ENCODE measurements around the gene B3GLCT. TPM values are rescaled to one million over a fixed set of nuclear protein-coding genes. Genes with fewer than 3 reads are reported as not detected.

The B3GLCT gene
- 10 to 100 TPM in 1 of 7 donors, 1 to 10 TPM in 6; 5.9 to 10.8 (median 7.9) TPM for total RNA-seq
- 1 to 10 TPM; 4.1 to 8.9 TPM for polyA plus RNA-seq
- long read RNA-seq, donor 1, partial matches to known transcripts = 0 of 1 reads
- long read RNA-seq, donor 1, other reads (novel, unspliced or antisense) = 1 of 1 reads
- long read RNA-seq, donor 2, full-length matches to known transcripts = 4 of 4 reads
- long read RNA-seq, donor 2, partial matches to known transcripts = 0 of 4 reads
- long read RNA-seq, donor 2, other reads (novel, unspliced or antisense) = 0 of 4 reads
- long read RNA-seq, donor 3, full-length matches to known transcripts = 17 of 34 reads
- long read RNA-seq, donor 3, partial matches to known transcripts = 2 of 34 reads
- long read RNA-seq, donor 3, other reads (novel, unspliced or antisense) = 15 of 34 reads

DNA sequence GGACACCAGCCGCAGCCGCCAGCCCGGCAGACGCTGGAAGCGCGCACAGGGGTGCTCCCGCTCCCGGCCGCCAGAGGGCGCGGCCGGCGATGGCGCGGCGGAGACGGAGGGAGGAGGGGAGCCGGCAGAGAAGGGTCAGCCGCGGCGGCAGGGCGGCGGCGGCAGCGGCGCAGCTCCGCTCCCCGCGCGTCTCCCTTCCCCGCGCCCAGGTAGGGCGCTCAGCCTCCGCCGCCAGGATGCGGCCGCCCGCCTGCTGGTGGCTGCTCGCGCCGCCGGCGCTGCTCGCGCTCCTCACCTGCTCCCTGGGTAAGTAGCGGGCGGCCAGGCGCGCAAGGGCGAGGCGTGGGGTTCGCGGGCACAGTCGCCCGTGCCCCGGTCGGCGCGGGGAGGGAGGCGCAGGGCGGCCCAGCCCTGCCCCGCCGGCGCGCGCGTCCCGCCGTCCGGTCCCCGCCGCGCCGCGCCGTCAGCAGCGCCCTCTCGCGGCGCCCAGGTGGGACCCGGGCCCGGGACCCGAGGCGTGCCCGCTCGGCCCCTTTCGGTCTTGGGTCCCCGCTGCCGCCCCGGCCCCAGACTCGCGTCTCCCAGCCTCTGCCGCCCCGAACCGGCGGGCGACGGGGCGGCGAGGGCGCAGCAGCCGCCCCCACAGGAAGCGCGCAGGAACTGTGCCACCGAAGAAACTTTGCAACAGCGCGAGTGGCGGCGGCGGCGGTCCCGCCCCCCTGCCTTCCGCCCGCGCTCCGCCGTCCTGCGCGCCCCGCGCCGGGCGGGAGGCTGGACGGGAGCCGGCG, at the start of gene B3GLCT:
B3GLCT (plus strand) TSS at position 127 of the 788 bp plus-strand sequence; CDS start at position 237, 110 bp downstream.
- peak; percentile 72 to 89 (median 81) for DNase-seq
- Histone ChIP-seq H3K9me3 (no peaks in the 10 kb centered on the region), H3K27ac (peak within 1 kb of the TSS; percentile 90 to 99), H3K27me3 (no peaks in the 10 kb centered on the region), H3K4me3 (peak within 1 kb of the TSS; percentile 84), H3K36me3 (no peaks in the 10 kb centered on the region), H3K4me1 (ENCODE audit: insufficient read depth) (peaks cover 4% of the 10 kb centered on the region)
- no peak for TF ChIP-seq POLR2A (IDR thresholded peaks at IDR 0.05)
- TF ChIP-seq EP300 (IDR thresholded peaks at IDR 0.05) = no peak
- TF ChIP-seq, protein P1, sequence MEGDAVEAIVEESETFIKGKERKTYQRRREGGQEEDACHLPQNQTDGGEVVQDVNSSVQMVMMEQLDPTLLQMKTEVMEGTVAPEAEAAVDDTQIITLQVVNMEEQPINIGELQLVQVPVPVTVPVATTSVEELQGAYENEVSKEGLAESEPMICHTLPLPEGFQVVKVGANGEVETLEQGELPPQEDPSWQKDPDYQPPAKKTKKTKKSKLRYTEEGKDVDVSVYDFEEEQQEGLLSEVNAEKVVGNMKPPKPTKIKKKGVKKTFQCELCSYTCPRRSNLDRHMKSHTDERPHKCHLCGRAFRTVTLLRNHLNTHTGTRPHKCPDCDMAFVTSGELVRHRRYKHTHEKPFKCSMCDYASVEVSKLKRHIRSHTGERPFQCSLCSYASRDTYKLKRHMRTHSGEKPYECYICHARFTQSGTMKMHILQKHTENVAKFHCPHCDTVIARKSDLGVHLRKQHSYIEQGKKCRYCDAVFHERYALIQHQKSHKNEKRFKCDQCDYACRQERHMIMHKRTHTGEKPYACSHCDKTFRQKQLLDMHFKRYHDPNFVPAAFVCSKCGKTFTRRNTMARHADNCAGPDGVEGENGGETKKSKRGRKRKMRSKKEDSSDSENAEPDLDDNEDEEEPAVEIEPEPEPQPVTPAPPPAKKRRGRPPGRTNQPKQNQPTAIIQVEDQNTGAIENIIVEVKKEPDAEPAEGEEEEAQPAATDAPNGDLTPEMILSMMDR (IDR thresholded peaks at IDR 0.05) = peak; percentile 76 to 93 (median 89)
- WGBS, 3 donors = 0% methylated on average over 44 to 123 of the region's 126 CpGs
- intact Hi-C loops (cut with DNase I) = no loop called here

DNA sequence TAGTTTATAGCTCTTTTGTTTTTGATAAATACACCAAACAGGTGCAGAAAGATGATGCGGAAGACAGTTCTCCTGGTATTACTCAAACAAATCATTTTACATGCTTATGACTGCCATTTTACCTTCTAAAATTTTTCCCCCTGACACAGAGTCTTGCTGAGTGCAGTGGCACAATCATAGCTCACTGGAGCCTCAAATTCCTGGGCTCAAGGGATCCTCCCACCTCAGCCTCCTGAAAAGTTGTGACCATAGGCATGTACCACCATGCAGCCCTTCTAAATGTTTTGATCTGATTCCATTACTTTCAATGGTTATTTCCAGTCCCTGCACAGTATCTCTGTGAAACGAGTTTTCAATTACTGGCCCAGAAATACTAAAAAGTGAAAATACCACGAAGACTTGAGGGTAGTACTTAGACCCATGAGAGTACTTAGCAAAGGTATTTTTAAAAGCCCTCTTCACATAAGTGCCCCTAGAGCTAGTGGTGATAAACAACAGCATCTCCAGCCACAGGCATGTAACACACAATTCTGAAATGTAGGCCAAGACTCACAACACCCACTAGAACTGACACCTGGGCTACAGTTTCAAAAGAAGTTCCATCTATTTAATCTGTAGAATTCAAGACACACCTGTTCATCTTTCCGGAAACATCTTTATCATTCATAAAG, 49.3 kb upstream of the B3GLCT start:
- no peaks in the 10 kb centered on the region for H3K36me3 ChIP-seq
- no peak for DNase-seq
- no peaks in the 10 kb centered on the region for H3K9me3 ChIP-seq
- H3K27ac ChIP-seq = no peak overlapping the region
- H3K4me3 ChIP-seq = no peak overlapping the region
- TF ChIP-seq, protein P1 (IDR thresholded peaks at IDR 0.05) = no peak
- TF ChIP-seq EP300 (IDR thresholded peaks at IDR 0.05) = no peak
- TF ChIP-seq POLR2A (IDR thresholded peaks at IDR 0.05) = no peak
- WGBS, 3 donors = 90 to 94% (median 92%) methylated on average over 4 of the region's 4 CpGs
- no peaks in the 10 kb centered on the region for H3K27me3 ChIP-seq
- intact Hi-C loops (cut with DNase I) = no loop called here
- H3K4me1 ChIP-seq (ENCODE audit: insufficient read depth) = no peaks in the 10 kb centered on the region

DNA sequence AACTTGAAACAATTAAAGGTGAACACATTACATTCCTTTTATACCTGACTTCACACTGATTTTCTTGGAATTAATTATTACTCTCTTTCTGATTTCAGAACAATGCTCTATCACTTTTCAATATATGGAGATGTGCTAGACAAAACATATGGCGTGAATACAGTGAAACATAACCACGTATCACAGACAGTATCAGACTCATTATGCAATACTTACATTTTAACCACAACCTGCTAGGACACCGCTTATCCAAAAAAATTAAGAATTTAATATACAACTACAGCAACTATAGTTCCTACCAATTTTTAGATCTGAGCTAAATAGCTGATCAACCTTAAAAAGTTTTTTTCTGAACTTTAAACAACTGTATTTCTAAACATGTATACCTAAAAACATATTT, 47.9 kb upstream of the B3GLCT start:
- Histone ChIP-seq H3K4me3 (no peak overlapping the region), H3K9me3 (no peaks in the 10 kb centered on the region), H3K27me3 (no peaks in the 10 kb centered on the region), H3K27ac (no peak overlapping the region), H3K4me1 (ENCODE audit: insufficient read depth) (no peaks in the 10 kb centered on the region), H3K36me3 (no peaks in the 10 kb centered on the region)
- DNase-seq = no peak
- intact Hi-C loops (cut with DNase I) = no loop called here
- WGBS, 3 donors = 94 to 98% (median 94%) methylated on average over 3 of the region's 3 CpGs
- TF ChIP-seq, protein P1 (IDR thresholded peaks at IDR 0.05) = no peak
- TF ChIP-seq POLR2A (IDR thresholded peaks at IDR 0.05) (no peak), EP300 (IDR thresholded peaks at IDR 0.05) (no peak)

DNA sequence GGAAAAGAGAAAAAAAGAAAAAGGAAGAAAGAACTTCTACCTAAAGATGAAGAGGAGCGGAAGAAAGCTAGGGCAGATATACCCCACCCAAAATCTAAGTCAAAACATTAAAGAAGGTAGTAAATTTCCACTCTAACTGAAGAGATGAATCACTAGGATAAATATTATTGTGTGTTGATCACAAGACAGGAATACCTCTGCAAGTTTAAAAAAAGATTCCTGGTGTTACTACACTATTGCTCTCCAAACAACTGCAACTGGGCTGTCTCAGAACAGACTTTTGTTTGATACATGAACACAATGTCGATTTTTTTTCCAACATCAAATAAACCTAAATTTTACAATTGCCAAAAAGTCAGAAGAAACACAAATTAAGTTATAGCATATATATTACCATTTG, 44.8 kb upstream of the B3GLCT start:
- H3K9me3 ChIP-seq = no peaks in the 10 kb centered on the region
- no peaks in the 10 kb centered on the region for H3K36me3 ChIP-seq
- intact Hi-C loops (cut with DNase I) = no loop called here
- WGBS, 3 donors = 94 to 97% (median 97%) methylated on average over 2 of the region's 2 CpGs
- no peak overlapping the region for H3K27ac ChIP-seq
- peaks cover 2% of the 10 kb centered on the region for H3K4me1 ChIP-seq (ENCODE audit: insufficient read depth)
- no peak overlapping the region for H3K4me3 ChIP-seq
- H3K27me3 ChIP-seq = no peaks in the 10 kb centered on the region
- no peak for DNase-seq
- TF ChIP-seq, protein P1 (IDR thresholded peaks at IDR 0.05) = no peak
- no peak for TF ChIP-seq EP300 (IDR thresholded peaks at IDR 0.05)
- no peak for TF ChIP-seq POLR2A (IDR thresholded peaks at IDR 0.05)

All from ovary (tissue), 10 donors.